GM12878 (cell line): ENCODE results near the gene MAGEH1. TPM values are rescaled to one million over a fixed set of nuclear protein-coding genes. Genes with fewer than 3 reads are reported as not detected.
A peak's percentile ranks its signal among the peaks of the same experiment; 100 is the strongest.

Source experiments
- ETV6 ChIP-seq, 2 experiments: fragments of 450-650 bp in 1 of 2; IDR thresholded peaks in 1 of 2; conservative IDR thresholded peaks in 1 of 2; 2 replicates each; pipeline ENCODE4 v1.6.1; 2014; ENCODE audit warnings: antibody characterized with exemption in 1 of 2, borderline replicate concordance in 1 of 2, low read depth in 1 of 2, mild to moderate bottlenecking in 1 of 2, moderate library complexity in 1 of 2
- HDGF ChIP-seq: fragments of 450-650 bp; IDR thresholded peaks from 2 replicates; pipeline ENCODE4 v1.6.1; 2016; ENCODE audit warnings: antibody characterized with exemption
- IKZF2 ChIP-seq, 2 experiments: fragments of 450-650 bp; IDR thresholded peaks; 2 replicates each; pipeline ENCODE4 v1.6.1; 2017; ENCODE audit warnings: mild to moderate bottlenecking in 2 of 2, moderate library complexity in 2 of 2
- MTA3 ChIP-seq: IDR thresholded peaks from 2 replicates; pipeline ENCODE4 v1.6.1; 2012; ENCODE audit warnings: low read length, inconsistent platforms, borderline replicate concordance
- NFIC ChIP-seq: IDR thresholded peaks from 2 replicates; pipeline ENCODE4 v1.6.1; 2012; ENCODE audit warnings: low read depth, mild to moderate bottlenecking, inconsistent platforms, low read length, moderate library complexity
- PBX3 ChIP-seq: IDR thresholded peaks from 2 replicates; pipeline ENCODE4 v1.6.1; 2011; ENCODE audit warnings: mild to moderate bottlenecking, low read depth, low read length, moderate library complexity; ENCODE audit not compliant: insufficient replicate concordance
- PML ChIP-seq: IDR thresholded peaks from 2 replicates; pipeline ENCODE4 v1.6.1; 2012; ENCODE audit warnings: low read length, inconsistent platforms
- POLR2A ChIP-seq: IDR thresholded peaks from 2 replicates; pipeline ENCODE4 v1.6.1; 2011; ENCODE audit warnings: low read depth, mild to moderate bottlenecking, low read length
- REST ChIP-seq: IDR thresholded peaks from 2 replicates; pipeline ENCODE4 v1.6.1; 2012; ENCODE audit warnings: mild to moderate bottlenecking, low read depth, low read length
- SKIL ChIP-seq: fragments of 450-650 bp; IDR thresholded peaks from 2 replicates; pipeline ENCODE4 v1.6.1; 2017; ENCODE audit warnings: mild to moderate bottlenecking, low read depth, inconsistent platforms; ENCODE audit not compliant: poor library complexity, severe bottlenecking
- SPI1 ChIP-seq: IDR thresholded peaks from 2 replicates; pipeline ENCODE4 v1.6.1; 2011; ENCODE audit warnings: low read depth, mild to moderate bottlenecking, low read length, moderate library complexity, borderline replicate concordance; ENCODE audit not compliant: insufficient read depth
- ZBTB4 ChIP-seq: fragments of 450-650 bp; formaldehyde crosslinking; IDR thresholded peaks from 2 replicates; pipeline ENCODE4 v1.4.0; 2022; ENCODE audit warnings: mild to moderate bottlenecking, moderate library complexity
- ZBTB40 ChIP-seq: fragments of 450-650 bp; IDR thresholded peaks from 2 replicates; pipeline ENCODE4 v1.6.1; 2016; ENCODE audit warnings: mild to moderate bottlenecking, moderate library complexity, borderline replicate concordance
- polyA plus RNA-seq, 11 experiments: library from polyadenylated mRNA; depleted of rRNA in 4 of 11; unstranded in 6 of 11; stranded (reverse) in 5 of 11; fragments of >200 nt; fragmentation: Nextera tagmentation in 4 of 11; fragmentation: Illumina TruSeq in 1 of 11; extraction: Ambion mirVana in 4 of 11; extraction: Trizol in 1 of 11; gene quantifications; 1 replicate in 1 of 11; 2 replicates in 10 of 11; pipeline versions ENCODE4 v1.2.1 to v1.2.3, GENCODE V29; 2011 to 2016; ENCODE audit warnings: inconsistent platforms in 2 of 11, missing spikeins in 2 of 11, low read depth in 1 of 11
- total RNA-seq, 4 experiments: library from RNA; depleted of rRNA in 3 of 4; stranded (reverse); fragments of >200 nt in 3 of 4; fragmentation: Illumina TruSeq in 1 of 4; extraction: Trizol in 1 of 4; gene quantifications; 2 replicates each; pipeline versions ENCODE4 v1.2.1 to v1.2.3, GENCODE V29; 2013 to 2021

MAGEH1 gene
- total and polyA plus RNA-seq, 10 of the 15 experiments (the other 5 are each of a cell fraction or from before 2014, with no cell fraction given): 8.7 to 25.2 (median 18.3) TPM

GRCh38 chrX:55488593-55489313, 36.8 kb downstream of the MAGEH1 start (continued):
- TF ChIP-seq SKIL (no peak), PML (no peak), ZBTB4 (CRISPR knock-in tag) (no peak), ZBTB40 (no peak), MTA3 (no peak), HDGF (no peak), SPI1 (no peak), POLR2A (peak; percentile 60; the same call in 1 of the 2 replicates), PBX3 (no peak), IKZF2 (IDR thresholded peaks at IDR 0.05) (no peak), ETV6 (conservative IDR thresholded peaks at IDR 0.05 in 1 of 2, IDR thresholded peaks at IDR 0.05 in 1 of 2; ENCODE audit: borderline replicate concordance in 1 of 2, low read depth in 1 of 2) (no peak), NFIC (no peak), REST (no peak)
